Measurements from ENCODE around the gene EIF4A2. TPM values are rescaled to one million over a fixed set of nuclear protein-coding genes. Genes with fewer than 3 reads are reported as not detected.

The EIF4A2 gene
- total and polyA plus RNA-seq, 2 of the 13 experiments (the other 11 are each of a cell fraction or from before 2014, with no cell fraction given) = 480 to 596 TPM

DNA sequence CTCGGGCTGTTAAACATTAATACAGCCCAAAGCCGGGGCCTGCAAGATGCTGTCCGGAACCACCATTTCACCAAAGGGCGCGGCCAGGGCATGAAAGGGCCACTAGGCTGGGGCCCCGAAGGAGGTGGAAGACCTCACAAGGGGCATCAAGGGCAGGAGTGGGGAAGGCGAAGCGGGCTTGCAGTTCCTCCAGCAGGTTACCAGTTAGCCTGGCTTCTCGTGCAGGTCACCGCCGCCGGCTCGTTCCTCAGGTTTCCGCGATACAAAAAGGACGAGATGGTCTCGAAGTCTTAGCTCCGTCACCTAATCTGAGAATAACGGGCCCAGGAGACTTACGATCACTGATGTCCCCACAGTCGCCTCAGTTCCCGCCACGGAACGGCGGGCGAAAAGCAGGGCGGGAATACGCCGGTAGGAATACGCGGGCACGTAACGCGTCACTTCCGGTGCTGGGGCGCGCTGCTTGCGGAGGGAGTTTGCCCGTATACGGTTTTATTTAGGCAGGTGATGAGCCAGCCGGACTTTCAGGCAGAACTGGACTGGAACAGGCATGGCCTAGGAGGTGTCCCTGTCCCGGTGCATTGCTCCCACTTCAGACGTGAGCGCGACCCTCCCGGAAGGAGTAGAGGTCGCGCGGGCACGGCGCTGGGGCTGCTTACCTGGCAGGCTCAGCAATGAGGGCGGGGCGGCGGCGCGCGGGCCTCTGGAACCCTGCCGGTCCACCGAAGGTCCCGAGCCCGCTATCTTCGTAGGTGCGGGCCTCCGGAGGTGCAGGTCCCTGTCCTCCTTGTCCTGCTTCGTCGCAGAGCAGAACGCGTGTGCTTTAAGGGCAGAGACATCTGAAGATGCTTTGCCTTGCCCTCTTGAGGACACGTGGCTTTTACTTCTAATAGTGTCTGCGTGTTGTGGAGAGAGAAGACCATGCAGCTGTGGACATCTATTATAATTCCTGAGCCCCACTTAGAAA lies 23.0 kb downstream of the EIF4A2 start, which contains the start of gene RFC4 (continued):
- TF ChIP-seq, protein P1, sequence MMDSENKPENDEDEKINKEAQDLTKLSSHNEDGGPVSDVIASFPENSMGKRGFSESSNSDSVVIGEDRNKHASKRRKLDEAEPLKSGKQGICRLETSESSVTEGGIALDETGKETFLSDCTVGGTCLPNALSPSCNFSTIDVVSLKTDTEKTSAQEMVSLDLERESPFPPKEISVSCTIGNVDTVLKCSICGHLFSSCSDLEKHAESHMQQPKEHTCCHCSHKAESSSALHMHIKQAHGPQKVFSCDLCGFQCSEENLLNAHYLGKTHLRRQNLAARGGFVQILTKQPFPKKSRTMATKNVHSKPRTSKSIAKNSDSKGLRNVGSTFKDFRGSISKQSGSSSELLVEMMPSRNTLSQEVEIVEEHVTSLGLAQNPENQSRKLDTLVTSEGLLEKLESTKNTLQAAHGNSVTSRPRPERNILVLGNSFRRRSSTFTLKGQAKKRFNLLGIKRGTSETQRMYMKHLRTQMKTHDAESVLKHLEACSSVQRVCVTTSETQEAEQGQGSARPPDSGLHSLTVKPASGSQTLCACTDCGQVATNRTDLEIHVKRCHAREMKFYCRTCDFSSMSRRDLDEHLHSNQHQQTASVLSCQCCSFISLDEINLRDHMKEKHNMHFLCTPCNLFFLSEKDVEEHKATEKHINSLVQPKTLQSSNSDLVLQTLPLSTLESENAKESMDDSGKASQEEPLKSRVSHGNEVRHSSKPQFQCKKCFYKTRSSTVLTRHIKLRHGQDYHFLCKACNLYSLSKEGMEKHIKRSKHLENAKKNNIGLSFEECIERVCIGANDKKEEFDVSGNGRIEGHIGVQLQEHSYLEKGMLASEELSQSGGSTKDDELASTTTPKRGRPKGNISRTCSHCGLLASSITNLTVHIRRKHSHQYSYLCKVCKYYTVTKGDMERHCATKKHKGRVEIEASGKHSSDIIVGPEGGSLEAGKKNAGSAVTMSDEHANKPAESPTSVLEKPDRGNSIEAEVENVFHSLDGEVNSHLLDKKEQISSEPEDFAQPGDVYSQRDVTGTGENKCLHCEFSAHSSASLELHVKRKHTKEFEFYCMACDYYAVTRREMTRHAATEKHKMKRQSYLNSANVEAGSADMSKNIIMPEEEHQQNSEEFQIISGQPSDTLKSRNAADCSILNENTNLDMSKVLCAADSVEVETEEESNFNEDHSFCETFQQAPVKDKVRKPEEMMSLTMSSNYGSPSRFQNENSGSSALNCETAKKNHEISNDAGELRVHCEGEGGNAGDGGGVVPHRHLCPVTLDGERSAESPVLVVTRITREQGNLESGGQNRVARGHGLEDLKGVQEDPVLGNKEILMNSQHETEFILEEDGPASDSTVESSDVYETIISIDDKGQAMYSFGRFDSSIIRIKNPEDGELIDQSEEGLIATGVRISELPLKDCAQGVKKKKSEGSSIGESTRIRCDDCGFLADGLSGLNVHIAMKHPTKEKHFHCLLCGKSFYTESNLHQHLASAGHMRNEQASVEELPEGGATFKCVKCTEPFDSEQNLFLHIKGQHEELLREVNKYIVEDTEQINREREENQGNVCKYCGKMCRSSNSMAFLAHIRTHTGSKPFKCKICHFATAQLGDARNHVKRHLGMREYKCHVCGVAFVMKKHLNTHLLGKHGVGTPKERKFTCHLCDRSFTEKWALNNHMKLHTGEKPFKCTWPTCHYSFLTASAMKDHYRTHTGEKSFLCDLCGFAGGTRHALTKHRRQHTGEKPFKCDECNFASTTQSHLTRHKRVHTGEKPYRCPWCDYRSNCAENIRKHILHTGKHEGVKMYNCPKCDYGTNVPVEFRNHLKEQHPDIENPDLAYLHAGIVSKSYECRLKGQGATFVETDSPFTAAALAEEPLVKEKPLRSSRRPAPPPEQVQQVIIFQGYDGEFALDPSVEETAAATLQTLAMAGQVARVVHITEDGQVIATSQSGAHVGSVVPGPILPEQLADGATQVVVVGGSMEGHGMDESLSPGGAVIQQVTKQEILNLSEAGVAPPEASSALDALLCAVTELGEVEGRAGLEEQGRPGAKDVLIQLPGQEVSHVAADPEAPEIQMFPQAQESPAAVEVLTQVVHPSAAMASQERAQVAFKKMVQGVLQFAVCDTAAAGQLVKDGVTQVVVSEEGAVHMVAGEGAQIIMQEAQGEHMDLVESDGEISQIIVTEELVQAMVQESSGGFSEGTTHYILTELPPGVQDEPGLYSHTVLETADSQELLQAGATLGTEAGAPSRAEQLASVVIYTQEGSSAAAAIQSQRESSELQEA (CRISPR knock-in tag; IDR thresholded peaks at IDR 0.05; ENCODE audit: not compliant biosample characterization) = peak; percentile 45
- TF ChIP-seq ZSCAN20 (CRISPR knock-in tag; IDR thresholded peaks at IDR 0.05; ENCODE audit: borderline replicate concordance) = 0 out of 2 replicates have a peak, but pooled peaks have one; percentile 47
- TF ChIP-seq, protein P2, sequence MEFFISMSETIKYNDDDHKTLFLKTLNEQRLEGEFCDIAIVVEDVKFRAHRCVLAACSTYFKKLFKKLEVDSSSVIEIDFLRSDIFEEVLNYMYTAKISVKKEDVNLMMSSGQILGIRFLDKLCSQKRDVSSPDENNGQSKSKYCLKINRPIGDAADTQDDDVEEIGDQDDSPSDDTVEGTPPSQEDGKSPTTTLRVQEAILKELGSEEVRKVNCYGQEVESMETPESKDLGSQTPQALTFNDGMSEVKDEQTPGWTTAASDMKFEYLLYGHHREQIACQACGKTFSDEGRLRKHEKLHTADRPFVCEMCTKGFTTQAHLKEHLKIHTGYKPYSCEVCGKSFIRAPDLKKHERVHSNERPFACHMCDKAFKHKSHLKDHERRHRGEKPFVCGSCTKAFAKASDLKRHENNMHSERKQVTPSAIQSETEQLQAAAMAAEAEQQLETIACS (CRISPR knock-in tag; IDR thresholded peaks at IDR 0.05) = peak; percentile 80
- peak; percentile 85 for TF ChIP-seq SALL2 (CRISPR knock-in tag; IDR thresholded peaks at IDR 0.05)
- TF ChIP-seq ZFP1 (CRISPR knock-in tag; IDR thresholded peaks at IDR 0.05) = no peak
- no peak for TF ChIP-seq MBNL3 (CRISPR knock-in tag; conservative IDR thresholded peaks at IDR 0.05)
- TF ChIP-seq ZNF136 (CRISPR knock-in tag; IDR thresholded peaks at IDR 0.05; ENCODE audit: low read depth) = no peak
- peak; percentile 41 for TF ChIP-seq TEAD3 (CRISPR knock-in tag; optimal IDR thresholded peaks at IDR 0.05; ENCODE audit: borderline replicate concordance)
- TF ChIP-seq POLR2AphosphoS5 (IDR thresholded peaks at IDR 0.05; ENCODE audit: low read depth, low read length) = peak; percentile 92
- no peak for TF ChIP-seq SYNCRIP (IDR thresholded peaks at IDR 0.05; ENCODE audit: insufficient read depth, low read depth, low read length)
- no peak for TF ChIP-seq ZNF737 (CRISPR knock-in tag; IDR thresholded peaks at IDR 0.05; ENCODE audit: borderline replicate concordance)
- TF ChIP-seq ZNF451 (CRISPR knock-in tag; IDR thresholded peaks at IDR 0.05) = no peak; the same call in 1 of the 2 replicates
- peak; percentile 86; the same call in 1 of the 2 replicates for TF ChIP-seq CCDC6 (CRISPR knock-in tag; IDR thresholded peaks at IDR 0.05)
- no peak for TF ChIP-seq PAWR (CRISPR knock-in tag; IDR thresholded peaks at IDR 0.05; ENCODE audit: borderline replicate concordance)
- TF ChIP-seq KDM1A (CRISPR knock-in tag; IDR thresholded peaks at IDR 0.05) = no peak
- TF ChIP-seq HOXA9 (CRISPR knock-in tag; IDR thresholded peaks at IDR 0.05; ENCODE audit: borderline replicate concordance) = no peak
- peak; percentile 77 for TF ChIP-seq UBTF (CRISPR knock-in tag; IDR thresholded peaks at IDR 0.05)
